ENCODE data around the gene QRICH2. TPM values are rescaled to one million over a fixed set of nuclear protein-coding genes. Genes with fewer than 3 reads are reported as not detected.

QRICH2 gene
- total and polyA plus RNA-seq, 9 of the 15 experiments (the other 6 are each of a cell fraction or from before 2014, with no cell fraction given) = 0.03 to 1.6 (median 0.81) TPM

GRCh38 chr17:76304226-76305134, 3.6 kb downstream of the QRICH2 start (continued):
- no peak for TF ChIP-seq ZNF583 (CRISPR knock-in tag; IDR thresholded peaks at IDR 0.05)
- no peak for TF ChIP-seq KDM5B (IDR thresholded peaks at IDR 0.05; ENCODE audit: insufficient replicate concordance, low read depth, low read length)
- TF ChIP-seq TGIF2 (CRISPR knock-in tag; IDR thresholded peaks at IDR 0.05) = no peak
- no peak for TF ChIP-seq ZBTB8A (IDR thresholded peaks at IDR 0.05; ENCODE audit: partially characterized antibody)
- no peak for TF ChIP-seq POLR3G (IDR thresholded peaks at IDR 0.05; ENCODE audit: extremely low read depth, insufficient read length, insufficient replicate concordance)

DNA sequence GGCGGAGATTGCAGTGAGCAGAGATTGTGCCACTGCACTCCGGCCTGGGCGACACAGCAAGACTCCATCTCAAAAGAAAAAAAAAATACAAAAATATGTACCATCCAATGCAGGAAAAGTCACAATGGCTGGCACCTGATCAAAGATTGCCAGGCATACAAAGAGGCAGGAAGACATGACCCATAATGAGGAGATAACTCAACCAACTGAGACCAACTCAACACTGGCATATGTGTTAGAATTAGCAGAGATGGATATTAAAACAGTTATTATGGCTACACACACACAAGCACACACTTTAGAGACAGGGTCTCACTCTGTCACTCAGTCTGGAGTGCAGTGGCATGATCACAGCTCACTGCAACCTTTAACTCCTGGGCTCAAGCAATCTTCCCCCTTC, 10.6 kb downstream of the QRICH2 start:
- Histone ChIP-seq H3K9me1 (ENCODE audit: control insufficient read depth, insufficient read depth, low read length) (no peaks in the 10 kb centered on the region), H3K9me3 (replicated peaks; ENCODE audit: control insufficient read depth, insufficient read depth, low read depth, low read length) (no peaks in the 10 kb centered on the region), H4K20me1 (replicated peaks; ENCODE audit: control insufficient read depth, insufficient read depth, low read length) (no peaks in the 10 kb centered on the region), H3K4me1 (replicated peaks in 1 of 2; ENCODE audit: control insufficient read depth in 2 of 2, insufficient read depth in 2 of 2, low read length in 2 of 2) (no peaks in the 10 kb centered on the region; a peak in 1 of 5 replicates), H3K79me2 (ENCODE audit: control insufficient read depth, insufficient read depth, low read length) (no peaks in the 10 kb centered on the region), H3K4me2 (ENCODE audit: insufficient read depth, low read length) (no peak overlapping the region), H3K27me3 (ENCODE audit: control insufficient read depth in 2 of 2, insufficient read depth in 2 of 2, low read length in 2 of 2) (no peaks in the 10 kb centered on the region), H3K4me3 (no peak overlapping the region), H3K36me3 (ENCODE audit: control insufficient read depth, insufficient read depth, low read length) (0 out of 3 replicates have a peak, but pooled peaks cover 3% of the 10 kb centered on the region), H2AFZ (ENCODE audit: low read depth, low read length) (no peak overlapping the region), H3K9ac (ENCODE audit: insufficient read depth in 1 of 2, low read depth in 2 of 2, low read length in 2 of 2) (no peak overlapping the region), H3K27ac (ENCODE audit: extremely low read depth, low read depth, low read length) (no peak overlapping the region)
- DNase-seq (ENCODE audit: extremely low read depth in 1 of 4, low spot score in 3 of 4) = no peak
- no TSS peak for BruUV-seq (replicated peaks)
- in situ Hi-C loops (cut with MboI) = no loop called here
- ATAC-seq = no peak
- WGBS (ENCODE audit: insufficient coverage, low coverage, missing lambda C conversion rate) = 85% methylated on average over 3 of the region's 3 CpGs
- CTCF ChIA-PET (ENCODE audit: low intra/inter-chr PET ratio) = interaction anchor here (0.6 to 0.7 kb wide), 2 partner anchors 391 to 1506 kb away, joined by 3 to 5 read pairs; no protein-coding TSS in a partner anchor
- TF ChIP-seq NCOA2 (IDR thresholded peaks at IDR 0.05; ENCODE audit: partially characterized antibody in 2 of 2) (no peak), ARID4B (CRISPR knock-in tag; IDR thresholded peaks at IDR 0.05) (no peak), E2F5 (CRISPR knock-in tag; IDR thresholded peaks at IDR 0.05) (no peak), BRF1 (IDR thresholded peaks at IDR 0.05; ENCODE audit: borderline replicate concordance, extremely low read depth, insufficient read length) (no peak), NCOR1 (IDR thresholded peaks at IDR 0.05) (no peak), IRF1 (CRISPR knock-in tag; IDR thresholded peaks at IDR 0.05; ENCODE audit: borderline replicate concordance) (no peak)
- TF ChIP-seq, protein P1, sequence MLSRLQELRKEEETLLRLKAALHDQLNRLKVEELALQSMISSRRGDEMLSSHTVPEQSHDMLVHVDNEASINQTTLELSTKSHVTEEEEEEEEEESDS (CRISPR knock-in tag; IDR thresholded peaks at IDR 0.05) = no peak
- intact Hi-C loops (cut with micrococcal nuclease) = loop anchor here (5.0 kb wide), 2 partner anchors 175 to 285 kb away; no protein-coding TSS in a partner anchor
- POLR2A ChIA-PET = no interaction called here
- no peak for FAIRE-seq

Data from K562 (cell line).